Measurements from ENCODE around the gene TUBGCP3.

- TF ChIP-seq POLR2A (IDR thresholded peaks at IDR 0.05) (no peak), CTCF (IDR thresholded peaks at IDR 0.05) (no peak), EP300 (IDR thresholded peaks at IDR 0.05) (no peak)
Measured at GRCh38 chr13:112443995-112444311, 144.0 kb downstream of the TUBGCP3 start.
